Heart left ventricle (tissue), 13 donors: ENCODE results near the gene ST3GAL4.
A peak's percentile ranks its signal among the peaks of the same experiment; 100 is the strongest.

Experiments used
- POLR2A ChIP-seq, 2 donors: fragments of 450-650 bp; IDR thresholded peaks; one replicate each; pipeline ENCODE4 v1.6.1; 2017; ENCODE audit warnings: antibody characterized with exemption in 2 of 2, mild to moderate bottlenecking in 2 of 2, moderate library complexity in 2 of 2
- TF ChIP-seq, protein P1 (sequence below), 12 donors: fragments of 200-600 bp; sonication (generic) in 4 of 12; IDR thresholded peaks; one replicate each; pipeline versions ENCODE4 v1.5.0 to v1.8.0; 2018 to 2022; ENCODE audit warnings: antibody characterized with exemption in 12 of 12, mild to moderate bottlenecking in 5 of 12
- donor health status: ischemic (EF 13 %, LVEDD 7.1; RV severe dilation, severe dysfunction).
- donor health status: DM: no; HTN: yes; CAD: no.
- donor health status: DM: no; HTN: no; CAD: no.
- donor health status: ischemic (EF 25% LVEDD 6.9; RV normal size, moderate dysfunction).
- donor health status: ischemic (EF 25% LVEDD 5.7; RV mildly dilated, moderate dysfunction).
- donor health status: ischemic (EF 35%, LVEDD 5.7; RV mildly dilated, moderate dysfunction).
- donor health status: nonischemic (EF 11% LVEDD 7.7; RV severe dilation, severe dysfunction).
- donor health status: DM: yes; HTN: yes; CAD: no.
- donor health status: PGD.
- donor health status: ischemic (EF 29% LVEDD 5.4; RV normal size, mild dysfunction).
- donor health status: nonischemic (EF 23%, LVEDD 6.1; RV moderate dilation, normal function).

DNA sequence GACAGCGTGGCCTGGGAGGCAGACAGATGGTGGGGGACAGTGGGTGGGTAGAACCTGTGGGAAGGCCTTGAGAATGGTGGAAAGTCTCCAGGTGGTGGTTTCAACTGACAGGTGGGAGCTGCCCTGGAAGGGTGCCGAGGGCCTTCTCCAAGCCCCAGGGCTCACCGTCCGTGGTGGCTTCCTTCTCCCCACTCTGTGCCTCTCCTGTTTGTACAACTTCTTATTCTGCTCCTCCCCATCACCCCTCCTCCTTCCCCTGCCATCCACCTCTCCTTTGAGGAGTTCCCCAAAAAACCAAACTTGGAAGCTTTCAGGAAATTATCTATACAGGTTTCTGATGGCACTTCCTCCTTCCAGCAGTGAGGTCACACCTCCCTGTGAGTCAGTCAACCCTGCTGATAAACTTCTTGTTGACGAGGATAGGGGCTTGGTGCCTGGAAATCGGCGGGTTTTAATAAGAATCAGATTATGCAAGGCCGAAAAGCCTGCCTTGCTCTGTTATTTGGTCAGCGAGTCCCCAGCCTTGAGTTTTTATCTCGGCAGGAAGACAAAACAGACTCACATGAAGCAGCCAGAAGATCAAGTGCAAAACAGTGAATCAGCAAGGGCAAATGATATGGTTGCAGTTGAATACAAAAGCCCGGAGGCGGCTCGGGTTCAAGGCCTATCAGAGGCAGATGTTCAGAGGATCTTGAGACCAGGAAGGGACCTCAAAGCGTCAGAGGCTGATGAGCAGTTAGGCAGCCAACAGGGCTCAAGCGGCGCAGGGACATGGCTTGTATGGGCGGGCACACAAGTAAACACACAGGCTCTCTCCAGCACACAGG is 9.5 kb upstream of the ST3GAL4 start:
- TF ChIP-seq, protein P1, sequence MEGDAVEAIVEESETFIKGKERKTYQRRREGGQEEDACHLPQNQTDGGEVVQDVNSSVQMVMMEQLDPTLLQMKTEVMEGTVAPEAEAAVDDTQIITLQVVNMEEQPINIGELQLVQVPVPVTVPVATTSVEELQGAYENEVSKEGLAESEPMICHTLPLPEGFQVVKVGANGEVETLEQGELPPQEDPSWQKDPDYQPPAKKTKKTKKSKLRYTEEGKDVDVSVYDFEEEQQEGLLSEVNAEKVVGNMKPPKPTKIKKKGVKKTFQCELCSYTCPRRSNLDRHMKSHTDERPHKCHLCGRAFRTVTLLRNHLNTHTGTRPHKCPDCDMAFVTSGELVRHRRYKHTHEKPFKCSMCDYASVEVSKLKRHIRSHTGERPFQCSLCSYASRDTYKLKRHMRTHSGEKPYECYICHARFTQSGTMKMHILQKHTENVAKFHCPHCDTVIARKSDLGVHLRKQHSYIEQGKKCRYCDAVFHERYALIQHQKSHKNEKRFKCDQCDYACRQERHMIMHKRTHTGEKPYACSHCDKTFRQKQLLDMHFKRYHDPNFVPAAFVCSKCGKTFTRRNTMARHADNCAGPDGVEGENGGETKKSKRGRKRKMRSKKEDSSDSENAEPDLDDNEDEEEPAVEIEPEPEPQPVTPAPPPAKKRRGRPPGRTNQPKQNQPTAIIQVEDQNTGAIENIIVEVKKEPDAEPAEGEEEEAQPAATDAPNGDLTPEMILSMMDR (IDR thresholded peaks at IDR 0.05), result no peak
- TF ChIP-seq POLR2A (IDR thresholded peaks at IDR 0.05), result peak in 1 of 2 donors; percentile 0
